Keratinocyte (primary cell): ENCODE measurements around the gene LGALS4.

ENCODE experiments used
- EZH2 ChIP-seq: IDR thresholded peaks from one replicate; pipeline ENCODE4 v1.6.1; 2012; ENCODE audit warnings: inconsistent platforms, mild to moderate bottlenecking, low read length, moderate library complexity
- TF ChIP-seq, protein P1 (sequence below), 3 experiments: IDR thresholded peaks in 1 of 3; conservative IDR thresholded peaks in 1 of 3; optimal IDR thresholded peaks in 1 of 3; 2 replicates in 2 of 3; 3 replicates in 1 of 3; pipeline versions ENCODE3 to v1.5.1; 2011; ENCODE audit warnings: low read length in 3 of 3, mild to moderate bottlenecking in 3 of 3, moderate library complexity in 2 of 3, control low read depth in 1 of 3, inconsistent platforms in 1 of 3; ENCODE audit not compliant: insufficient read depth in 2 of 3; ENCODE audit errors: extremely low read depth in 1 of 3

DNA sequence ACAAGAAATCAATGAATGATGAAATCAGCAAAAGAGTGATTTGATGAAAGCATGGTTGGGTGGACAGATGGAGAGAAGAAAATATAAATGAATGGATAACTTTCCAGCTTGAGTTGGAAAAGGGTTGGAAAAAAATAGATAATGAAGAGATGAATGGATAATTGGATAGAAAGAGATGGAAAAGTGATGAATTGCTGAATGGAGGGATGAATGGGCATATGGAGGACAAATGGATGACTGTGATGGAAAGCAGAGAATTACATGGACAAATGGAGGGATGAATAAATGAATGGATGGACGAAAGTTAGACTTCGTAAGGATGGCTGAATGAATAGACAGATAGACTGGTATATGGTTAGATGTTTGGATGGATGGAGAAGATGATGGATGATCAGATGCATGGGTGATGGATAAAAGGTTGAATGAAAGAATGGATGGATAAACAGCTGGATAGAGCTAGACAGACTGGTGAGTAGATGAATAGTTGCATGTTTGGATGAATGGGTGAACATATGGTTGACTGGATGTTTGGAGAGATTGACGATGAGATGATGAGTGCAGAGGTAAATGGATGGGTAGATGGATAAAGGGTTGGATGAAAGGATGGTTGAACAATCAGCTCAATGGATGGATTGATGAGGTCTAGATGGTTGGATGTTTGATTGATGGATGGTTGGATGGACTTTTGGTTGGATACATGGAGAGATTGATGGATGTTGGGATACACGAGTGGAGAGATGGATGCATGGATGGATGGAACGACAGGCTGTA, 12.0 kb downstream of the LGALS4 start:
- TF ChIP-seq, protein P1, sequence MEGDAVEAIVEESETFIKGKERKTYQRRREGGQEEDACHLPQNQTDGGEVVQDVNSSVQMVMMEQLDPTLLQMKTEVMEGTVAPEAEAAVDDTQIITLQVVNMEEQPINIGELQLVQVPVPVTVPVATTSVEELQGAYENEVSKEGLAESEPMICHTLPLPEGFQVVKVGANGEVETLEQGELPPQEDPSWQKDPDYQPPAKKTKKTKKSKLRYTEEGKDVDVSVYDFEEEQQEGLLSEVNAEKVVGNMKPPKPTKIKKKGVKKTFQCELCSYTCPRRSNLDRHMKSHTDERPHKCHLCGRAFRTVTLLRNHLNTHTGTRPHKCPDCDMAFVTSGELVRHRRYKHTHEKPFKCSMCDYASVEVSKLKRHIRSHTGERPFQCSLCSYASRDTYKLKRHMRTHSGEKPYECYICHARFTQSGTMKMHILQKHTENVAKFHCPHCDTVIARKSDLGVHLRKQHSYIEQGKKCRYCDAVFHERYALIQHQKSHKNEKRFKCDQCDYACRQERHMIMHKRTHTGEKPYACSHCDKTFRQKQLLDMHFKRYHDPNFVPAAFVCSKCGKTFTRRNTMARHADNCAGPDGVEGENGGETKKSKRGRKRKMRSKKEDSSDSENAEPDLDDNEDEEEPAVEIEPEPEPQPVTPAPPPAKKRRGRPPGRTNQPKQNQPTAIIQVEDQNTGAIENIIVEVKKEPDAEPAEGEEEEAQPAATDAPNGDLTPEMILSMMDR (optimal IDR thresholded peaks at IDR 0.05 in 1 of 3, IDR thresholded peaks at IDR 0.05 in 1 of 3, conservative IDR thresholded peaks at IDR 0.05 in 1 of 3; ENCODE audit: extremely low read depth in 1 of 3, insufficient read depth in 2 of 3, low read length in 3 of 3): no peak
- TF ChIP-seq EZH2: no peak
